HG02943 (cell line): ENCODE measurements around the gene TNNI2.

Source experiments
- ATAC-seq: cut with Tn5 transposase; IDR thresholded peaks from one replicate; pipeline ENCODE4 v1.9.1; 2021; ENCODE audit warnings: mild to moderate bottlenecking, low read depth, moderate library complexity; ENCODE audit not compliant: unreplicated experiment

Gene TNNI2

DNA sequence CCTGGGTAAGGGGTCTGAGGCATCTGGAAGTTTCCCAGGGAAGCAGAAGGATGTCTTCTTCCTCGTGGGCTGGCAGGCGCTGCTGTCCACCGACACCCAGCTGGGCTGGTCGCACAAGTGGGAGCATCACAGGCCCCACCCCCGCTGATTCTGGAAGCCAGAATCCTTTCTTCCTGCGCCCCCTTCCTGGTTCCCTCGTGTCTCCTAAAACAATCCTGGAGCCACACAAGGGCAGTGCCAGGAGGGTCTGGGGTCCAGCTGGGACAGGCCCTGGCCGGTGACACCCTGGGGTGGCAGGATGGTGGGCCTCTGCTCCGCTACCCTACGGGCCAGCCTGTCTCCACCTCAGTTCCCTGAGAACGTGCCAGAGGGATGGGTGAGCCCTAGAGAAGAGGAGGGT lies 18.3 kb downstream of the TNNI2 start:
- no peak for ATAC-seq

DNA sequence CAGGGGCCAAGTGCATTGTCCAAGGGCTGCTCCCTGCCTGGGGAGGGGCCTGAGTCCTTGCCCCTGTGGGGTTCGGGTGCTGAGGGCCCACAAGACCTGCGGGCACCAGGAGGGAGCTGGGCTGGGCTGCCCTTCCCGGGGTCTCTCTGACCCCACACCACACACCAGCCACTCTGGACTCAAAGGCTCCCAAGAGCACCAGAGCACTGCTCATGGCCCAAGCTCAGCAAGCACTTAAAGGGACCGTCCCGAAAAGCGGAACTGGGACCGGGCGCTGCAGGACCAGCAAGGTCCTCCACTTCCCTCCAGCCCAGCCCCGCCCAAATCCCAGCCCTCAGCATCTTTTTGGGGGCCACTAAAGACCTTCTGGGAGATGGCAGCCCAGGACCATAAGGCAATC lies 19.4 kb downstream of the TNNI2 start:
- ATAC-seq, result no peak

DNA sequence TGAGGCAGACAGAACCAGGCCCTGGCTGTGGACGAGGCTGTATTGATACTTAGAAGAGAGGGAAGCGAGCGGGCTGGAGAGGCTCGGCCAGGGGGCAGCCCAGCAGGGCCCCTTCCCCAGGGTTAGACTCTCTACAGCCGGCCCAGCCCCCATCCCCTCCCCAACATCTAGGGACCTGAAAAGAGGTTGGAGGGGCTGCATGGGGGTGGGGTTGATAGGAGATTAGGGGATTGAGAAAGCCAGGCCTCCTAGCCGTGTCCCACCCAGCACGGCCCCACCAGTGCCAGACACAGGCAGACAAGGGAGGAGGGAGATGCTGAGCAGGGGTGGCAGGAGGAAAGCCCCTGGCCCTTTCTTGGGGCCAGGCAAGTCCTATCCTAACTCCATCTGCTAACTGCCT lies 19.8 kb downstream of the TNNI2 start:
- no peak for ATAC-seq

DNA sequence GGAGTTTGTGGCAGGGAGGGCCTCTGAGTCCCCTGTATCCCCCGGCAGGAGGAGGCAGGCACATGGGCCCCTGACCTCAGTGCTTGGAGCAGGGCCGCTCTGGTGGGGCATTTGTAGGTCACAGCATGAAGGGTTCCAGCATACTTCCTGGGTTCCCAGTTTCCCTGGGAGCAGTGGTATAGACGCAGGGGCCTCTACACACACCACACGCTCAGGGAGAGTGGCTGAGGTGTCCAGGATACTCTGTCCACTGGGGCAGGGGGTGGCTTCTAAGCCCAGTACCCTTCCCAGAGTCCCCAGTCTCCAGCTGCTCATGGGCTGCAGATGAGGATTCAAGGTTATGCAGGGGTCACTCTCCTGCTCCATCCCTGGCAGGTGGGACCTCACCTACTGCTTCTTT lies 20.2 kb downstream of the TNNI2 start:
- ATAC-seq, result no peak

DNA sequence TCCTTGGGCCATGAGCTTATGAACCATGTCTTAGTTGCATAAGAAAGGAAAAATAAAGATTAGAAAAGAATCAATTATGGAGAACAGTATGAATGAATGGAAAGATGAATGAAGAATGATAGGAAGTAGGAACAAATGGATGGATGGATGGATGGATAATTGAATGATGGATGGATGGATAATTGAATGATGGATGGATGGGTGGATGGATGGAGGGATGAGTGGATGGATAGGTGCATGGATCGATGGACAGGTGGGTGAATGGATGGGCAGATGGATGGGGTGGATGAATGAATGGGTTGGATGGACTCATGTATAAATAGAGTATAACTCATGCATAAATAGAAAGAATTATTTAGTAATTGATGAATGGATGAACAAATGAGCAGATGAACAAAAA lies 21.3 kb downstream of the TNNI2 start:
- ATAC-seq, result no peak

DNA sequence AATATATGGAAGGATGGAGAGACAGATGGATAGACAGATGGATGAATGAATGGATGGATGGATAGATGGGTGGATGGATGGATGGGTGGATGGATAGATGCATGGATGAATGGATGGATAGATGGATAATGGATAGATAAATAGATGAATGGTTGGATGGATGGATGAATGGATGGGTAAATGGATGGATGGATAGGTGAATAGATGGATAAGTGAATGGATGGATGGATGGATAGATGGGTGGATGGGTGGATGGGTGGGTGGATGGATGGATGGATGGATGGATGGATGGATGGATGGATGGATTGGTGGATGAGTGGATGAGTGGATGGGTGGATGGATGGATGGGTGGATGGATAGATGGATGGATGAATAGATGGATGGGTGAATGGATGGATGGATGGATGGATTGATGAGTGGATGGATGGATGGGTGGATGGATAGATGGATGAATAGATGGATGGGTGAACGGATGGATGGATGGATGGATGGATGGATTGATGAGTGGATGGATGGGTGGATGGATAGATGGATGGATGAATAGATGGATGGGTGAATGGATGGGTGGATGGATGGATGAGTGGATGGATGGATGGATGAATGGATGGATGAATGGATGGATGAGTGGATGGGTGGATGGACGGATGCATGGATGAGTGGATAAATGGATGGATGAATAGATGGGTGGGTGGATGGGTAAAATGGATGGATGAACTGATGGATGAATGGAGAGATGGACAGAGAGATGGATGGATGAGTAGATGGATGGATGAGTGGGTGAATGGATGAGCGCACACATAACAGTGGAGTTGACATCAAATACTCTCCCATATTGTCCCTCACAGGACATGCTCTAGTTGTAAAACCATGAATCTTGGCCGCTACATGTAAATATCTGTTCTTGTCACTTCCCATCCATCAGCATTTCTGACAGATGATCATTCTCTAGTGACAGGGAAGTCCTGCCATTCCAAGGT lies 22.9 kb downstream of the TNNI2 start:
- no peak for ATAC-seq

DNA sequence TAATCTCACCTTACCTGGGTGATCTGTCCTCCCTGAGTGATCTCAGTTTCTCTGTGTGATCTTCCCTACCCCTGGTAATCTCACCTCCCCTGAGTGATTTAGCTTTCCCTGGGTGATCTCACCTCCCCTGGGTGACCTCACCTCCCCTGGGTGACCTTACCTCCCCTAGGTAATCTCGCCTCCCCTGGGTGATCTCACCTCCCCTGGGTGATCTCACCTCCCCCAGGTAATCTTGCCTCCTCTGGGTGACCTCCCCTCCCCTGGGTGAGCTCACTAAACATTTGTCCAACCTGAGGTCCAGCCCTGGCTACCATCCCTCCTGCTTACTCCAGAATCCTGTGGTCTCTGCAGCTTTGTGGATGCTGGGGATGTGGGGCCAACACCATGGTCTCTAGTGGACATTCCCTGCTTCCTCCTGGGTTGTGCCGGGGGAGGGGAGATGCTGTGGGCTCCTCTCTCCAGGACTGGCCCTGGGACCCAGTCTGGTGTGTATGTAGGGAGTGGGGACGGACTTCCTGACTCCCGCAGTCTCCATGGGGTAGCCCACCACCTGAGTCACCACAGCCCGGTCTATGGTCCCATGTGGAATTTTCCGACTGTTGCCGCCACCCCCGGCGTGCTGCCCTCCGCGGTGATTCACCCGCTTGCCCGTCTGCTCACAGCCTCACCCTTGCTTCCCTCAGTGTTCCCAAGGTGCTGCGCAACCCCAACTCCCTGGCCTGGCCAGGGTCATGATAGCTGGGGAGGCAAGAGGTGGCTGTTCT lies 24.0 kb downstream of the TNNI2 start:
- no peak for ATAC-seq

GRCh38 chr11:1863352-1864216 lies 24.8 kb downstream of the TNNI2 start:
- ATAC-seq, result no peak

GRCh38 chr11:1864231-1864630 lies 25.4 kb downstream of the TNNI2 start:
- no peak for ATAC-seq

GRCh38 chr11:1864831-1865665 lies 26.3 kb downstream of the TNNI2 start:
- ATAC-seq, result no peak

DNA sequence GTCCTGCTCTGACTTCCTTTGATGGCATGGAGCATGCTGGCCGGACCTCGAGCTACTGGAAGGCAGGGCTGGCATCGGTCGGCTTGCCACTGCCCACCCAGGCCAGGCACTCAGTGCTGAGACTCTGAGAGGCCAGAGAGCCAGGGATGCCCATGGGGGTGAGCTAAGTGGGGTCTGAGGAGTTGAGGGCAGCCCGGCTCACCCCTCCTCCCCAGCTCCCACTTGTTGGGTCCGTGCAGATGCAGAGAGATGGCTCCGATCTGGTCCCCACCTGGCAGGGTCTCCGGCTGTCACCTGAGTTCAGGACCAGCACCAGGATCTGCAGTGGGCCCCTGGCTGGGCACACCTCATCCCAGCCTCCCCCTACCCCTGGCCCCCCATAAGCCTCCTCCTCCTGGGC lies 27.4 kb downstream of the TNNI2 start:
- ATAC-seq, result no peak

DNA sequence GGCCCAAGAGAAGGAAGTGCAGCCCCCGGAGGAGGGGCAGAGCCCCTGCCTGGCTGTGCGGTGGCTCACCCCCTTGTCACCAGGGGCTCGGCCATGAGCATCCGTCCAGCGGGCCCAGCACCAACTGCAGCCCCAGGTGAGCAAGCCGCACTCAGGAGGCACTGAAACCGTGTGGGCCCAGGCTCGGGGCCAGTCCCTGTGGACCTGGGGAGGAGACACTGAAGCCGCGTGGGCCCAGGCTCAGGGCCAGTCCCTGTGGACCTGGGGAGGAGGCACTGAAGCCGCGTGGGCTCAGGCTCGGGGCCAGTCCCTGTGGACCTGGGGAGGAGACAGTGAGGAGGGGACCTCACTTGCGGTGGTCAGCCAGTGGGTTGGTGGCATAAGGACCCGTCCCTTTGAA lies 28.0 kb downstream of the TNNI2 start:
- ATAC-seq, result no peak

- no peak for ATAC-seq
Observed at GRCh38 chr11:1867381-1867780, 28.6 kb downstream of the TNNI2 start.

DNA sequence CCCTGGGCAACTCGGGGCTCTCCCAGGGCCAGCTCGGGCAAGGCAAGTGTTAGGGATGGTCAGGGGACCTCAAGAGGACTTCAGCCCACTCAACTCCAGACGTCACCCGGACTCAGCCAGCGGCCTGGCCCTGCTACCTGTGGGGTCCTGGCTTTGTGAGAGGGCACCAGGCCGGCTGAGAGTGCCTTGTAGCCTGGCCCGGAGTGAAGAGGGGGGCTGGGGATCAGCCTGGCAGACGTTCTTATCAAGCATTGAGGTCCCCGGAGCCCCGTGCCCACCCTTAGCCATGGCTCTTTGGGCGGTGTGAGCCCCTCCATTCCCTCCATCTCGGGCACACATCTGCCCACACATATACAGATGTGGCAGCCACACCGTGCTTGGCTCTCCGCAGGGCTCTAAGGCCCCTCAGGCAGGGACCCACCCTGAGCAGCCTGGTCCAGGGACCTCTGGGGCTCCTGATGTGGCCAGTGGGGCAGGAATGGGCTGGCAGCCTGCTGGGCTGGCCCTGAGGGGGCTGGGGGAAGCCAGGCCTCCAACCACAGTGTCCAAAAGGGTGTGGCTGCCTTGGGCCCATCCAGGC lies 29.4 kb downstream of the TNNI2 start:
- no peak for ATAC-seq

- no peak for ATAC-seq
Observed at GRCh38 chr11:1868636-1869291, 30.0 kb downstream of the TNNI2 start.

GRCh38 chr11:1869427-1870325 lies 30.9 kb downstream of the TNNI2 start:
- ATAC-seq, result no peak

DNA sequence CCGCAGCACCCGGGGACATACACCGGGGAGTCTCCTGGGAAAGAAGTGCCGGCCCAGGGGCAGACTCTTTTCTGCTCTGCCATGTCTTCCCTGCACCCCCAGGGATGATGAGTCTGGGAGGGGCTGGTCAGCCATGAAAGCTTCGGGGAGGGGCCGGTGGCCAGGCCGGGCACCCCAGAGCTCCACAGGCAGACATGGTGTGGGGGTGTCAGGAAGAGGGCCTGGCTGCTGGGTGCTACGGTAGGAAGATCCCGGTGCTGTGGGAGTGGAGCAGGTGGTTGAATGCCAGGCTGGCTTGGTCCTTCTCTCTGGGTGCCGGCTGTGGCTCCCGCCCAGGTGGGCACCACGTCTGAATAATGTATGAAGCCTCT lies 31.5 kb downstream of the TNNI2 start:
- ATAC-seq, result no peak
